Measurements from ENCODE around the gene STXBP1.

STXBP1 gene

GRCh38 chr9:127589955-127590370 lies 22.1 kb upstream of the STXBP1 start:
- Histone ChIP-seq H3K36me3 (no peaks in the 10 kb centered on the region), H3K4me3 (ENCODE audit: low read depth, low read length) (no peak overlapping the region), H3K27ac (no peak overlapping the region), H3K27me3 (ENCODE audit: insufficient read depth, low read depth, severe bottlenecking) (no peaks in the 10 kb centered on the region), H3K9me3 (ENCODE audit: severe bottlenecking) (no peaks in the 10 kb centered on the region)
- peak; percentile 77 for TF ChIP-seq CTCF (IDR thresholded peaks at IDR 0.05; ENCODE audit: low read depth, low read length)
- DNase-seq = peak; percentile 80

- DNase-seq = no peak
Measured at GRCh38 chr9:127595611-127596010, 16.5 kb upstream of the STXBP1 start.

GRCh38 chr9:127598839-127599549 lies 13.1 kb upstream of the STXBP1 start:
- Histone ChIP-seq H3K27ac (peak overlapping the region; percentile 16; the same call in 1 of the 2 replicates), H3K9me3 (ENCODE audit: severe bottlenecking) (no peaks in the 10 kb centered on the region), H3K4me3 (ENCODE audit: low read depth, low read length) (no peak overlapping the region), H3K27me3 (ENCODE audit: insufficient read depth, low read depth, severe bottlenecking) (no peaks in the 10 kb centered on the region), H3K36me3 (no peaks in the 10 kb centered on the region)
- peak; percentile 52 for DNase-seq
- TF ChIP-seq CTCF (IDR thresholded peaks at IDR 0.05; ENCODE audit: low read depth, low read length) = no peak

More at GRCh38 chr9:127595611-127596010, 16.5 kb upstream of the STXBP1 start:
- Histone ChIP-seq H3K27me3 (ENCODE audit: insufficient read depth, low read depth, severe bottlenecking) (no peaks in the 10 kb centered on the region), H3K36me3 (no peaks in the 10 kb centered on the region), H3K4me3 (ENCODE audit: low read depth, low read length) (no peak overlapping the region), H3K27ac (no peak overlapping the region), H3K9me3 (ENCODE audit: severe bottlenecking) (no peaks in the 10 kb centered on the region)
- TF ChIP-seq CTCF (IDR thresholded peaks at IDR 0.05; ENCODE audit: low read depth, low read length) = no peak

GRCh38 chr9:127599550-127599891 lies 12.6 kb upstream of the STXBP1 start:
- TF ChIP-seq CTCF (IDR thresholded peaks at IDR 0.05; ENCODE audit: low read depth, low read length) = 0 out of 2 replicates have a peak, but pooled peaks have one; percentile 8
- DNase-seq = no peak
- no peak overlapping the region for H3K27ac ChIP-seq
- no peaks in the 10 kb centered on the region for H3K27me3 ChIP-seq (ENCODE audit: insufficient read depth, low read depth, severe bottlenecking)
- H3K4me3 ChIP-seq (ENCODE audit: low read depth, low read length) = no peak overlapping the region
- H3K9me3 ChIP-seq (ENCODE audit: severe bottlenecking) = no peaks in the 10 kb centered on the region
- no peaks in the 10 kb centered on the region for H3K36me3 ChIP-seq

GRCh38 chr9:127603226-127603625 lies 8.9 kb upstream of the STXBP1 start:
- H3K36me3 ChIP-seq = no peaks in the 10 kb centered on the region
- DNase-seq = no peak
- no peaks in the 10 kb centered on the region for H3K27me3 ChIP-seq (ENCODE audit: insufficient read depth, low read depth, severe bottlenecking)
- H3K4me3 ChIP-seq (ENCODE audit: low read depth, low read length) = no peak overlapping the region
- no peak overlapping the region for H3K27ac ChIP-seq
- no peak for TF ChIP-seq CTCF (IDR thresholded peaks at IDR 0.05; ENCODE audit: low read depth, low read length)
- no peaks in the 10 kb centered on the region for H3K9me3 ChIP-seq (ENCODE audit: severe bottlenecking)

GRCh38 chr9:127606043-127606442 lies 6.0 kb upstream of the STXBP1 start:
- Histone ChIP-seq H3K36me3 (no peaks in the 10 kb centered on the region), H3K9me3 (ENCODE audit: severe bottlenecking) (no peaks in the 10 kb centered on the region), H3K27me3 (ENCODE audit: insufficient read depth, low read depth, severe bottlenecking) (no peaks in the 10 kb centered on the region), H3K4me3 (ENCODE audit: low read depth, low read length) (no peak overlapping the region), H3K27ac (no peak overlapping the region)
- no peak for TF ChIP-seq CTCF (IDR thresholded peaks at IDR 0.05; ENCODE audit: low read depth, low read length)
- DNase-seq = no peak

Data from WERI-Rb-1 (cell line).